B cell (primary cell): ENCODE results near the gene STXBP4. TPM values are rescaled to one million over a fixed set of nuclear protein-coding genes. Genes with fewer than 3 reads are reported as not detected.

ENCODE experiments used
- ATAC-seq: fragments of 200-7000 bp; cut with Tn5 transposase; one replicate; pipeline ENCODE4 v1.10.0; 2021; ENCODE audit warnings: low read depth, mild to moderate bottlenecking, moderate number of reproducible peaks, moderate library complexity
- CTCF ChIA-PET: fragments of 350-600 bp; sonication (Branson Sonifier 250); formaldehyde crosslinking; loops from one replicate; lab custom pipeline; 2021; ENCODE audit warnings: antibody characterized with exemption, inconsistent platforms; lab: Charles Lee
- POLR2A ChIA-PET: fragments of 350-600 bp; sonication (Branson Sonifier 250); formaldehyde crosslinking; loops from one replicate; lab custom pipeline; 2021; ENCODE audit warnings: antibody characterized with exemption; lab: Charles Lee
- DNase-seq: peaks from one replicate; pipeline ENCODE4 v3.0.0; 2013
- H2AFZ ChIP-seq: 2 replicates; pipeline ENCODE4 v1.6.1; 2012; ENCODE audit warnings: mild to moderate bottlenecking, low read depth, low read length; ENCODE audit not compliant: insufficient read depth, poor library complexity, severe bottlenecking
- H3K27ac ChIP-seq, 2 donors: 1 replicate in 1 of 2; 2 replicates in 1 of 2; pipeline ENCODE4 v1.5.1; 2012 to 2013; ENCODE audit warnings: low read length in 2 of 2, mild to moderate bottlenecking in 2 of 2, moderate library complexity in 1 of 2
- H3K27me3 ChIP-seq, 4 experiments: fragments of 200-600 bp in 1 of 4; sonication (generic) in 1 of 4; replicated peaks in 1 of 4; 1 replicate in 2 of 4; 2 replicates in 2 of 4; pipeline versions ENCODE4 v1.6.1 to v1.7.0; 2013 to 2016; ENCODE audit warnings: low read length in 3 of 4, mild to moderate bottlenecking in 2 of 4, mixed read lengths in 1 of 4, moderate library complexity in 1 of 4; ENCODE audit not compliant: insufficient read depth in 4 of 4, control insufficient read depth in 3 of 4; ENCODE audit errors: control extremely low read depth in 1 of 4
- H3K36me3 ChIP-seq, 2 experiments: replicated peaks in 1 of 2; 1 replicate in 1 of 2; 2 replicates in 1 of 2; pipeline versions ENCODE4 v1.6.1 to v1.7.1; 2013; ENCODE audit warnings: low read length in 1 of 2; ENCODE audit not compliant: insufficient read depth in 2 of 2, control insufficient read depth in 1 of 2; ENCODE audit errors: control extremely low read depth in 1 of 2, extremely low read depth in 1 of 2
- H3K4me1 ChIP-seq, 2 donors: fragments of 200-600 bp in 1 of 2; sonication (generic) in 1 of 2; 1 replicate in 1 of 2; 2 replicates in 1 of 2; pipeline versions ENCODE4 v1.5.1 to v1.6.1; 2013 to 2017; ENCODE audit warnings: low read length in 2 of 2; ENCODE audit not compliant: control insufficient read depth in 2 of 2, insufficient read depth in 2 of 2
- H3K4me2 ChIP-seq: replicated peaks from 2 replicates; pipeline ENCODE3; 2012; ENCODE audit warnings: mild to moderate bottlenecking, low read depth, low read length; ENCODE audit not compliant: poor library complexity, severe bottlenecking
- H3K4me3 ChIP-seq, 5 experiments: fragments of 200-600 bp in 1 of 5; sonication (generic) in 1 of 5; 1 replicate in 3 of 5; 2 replicates in 2 of 5; pipeline versions ENCODE4 v1.5.1 to v1.7.0; 2011 to 2016; ENCODE audit warnings: low read length in 4 of 5, mild to moderate bottlenecking in 4 of 5, low read depth in 2 of 5, control low read depth in 1 of 5, moderate library complexity in 1 of 5; ENCODE audit not compliant: insufficient read depth in 1 of 5; ENCODE audit errors: control extremely low read depth in 1 of 5, extremely low read depth in 1 of 5
- H3K79me2 ChIP-seq: fragments of 200-600 bp; sonication (generic); one replicate; pipeline ENCODE4 v1.6.0; 2016; ENCODE audit warnings: low read length; ENCODE audit not compliant: control insufficient read depth, insufficient read depth
- H3K9ac ChIP-seq: fragments of 200-600 bp; sonication (generic); 2 replicates; pipeline ENCODE4 v1.6.1; 2017; ENCODE audit warnings: mild to moderate bottlenecking, low read length, moderate library complexity
- H3K9me3 ChIP-seq, 3 donors: one replicate each; pipeline versions ENCODE4 v1.6.1 to v1.7.1; 2013; ENCODE audit warnings: low read length in 2 of 3; ENCODE audit not compliant: control insufficient read depth in 2 of 3, insufficient read depth in 1 of 3; ENCODE audit errors: control extremely low read depth in 1 of 3
- H4K20me1 ChIP-seq: 2 replicates; pipeline ENCODE4 v1.6.0; 2012; ENCODE audit warnings: mild to moderate bottlenecking, low read length; ENCODE audit not compliant: insufficient read depth, control insufficient read depth, poor library complexity, severe bottlenecking
- H3K27ac Mint-ChIP-seq: one replicate; pipeline ENCODE4 v1.8.0; 2021; ENCODE audit warnings: mixed read lengths
- H3K27me3 Mint-ChIP-seq: one replicate; pipeline ENCODE4 v1.8.0; 2021; ENCODE audit warnings: mixed read lengths
- H3K4me1 Mint-ChIP-seq: one replicate; pipeline ENCODE4 v1.8.0; 2021; ENCODE audit warnings: mixed read lengths
- H3K4me3 Mint-ChIP-seq: one replicate; pipeline ENCODE4 v1.8.0; 2021; ENCODE audit warnings: mixed read lengths
- H3K9me3 Mint-ChIP-seq: one replicate; pipeline ENCODE4 v1.8.0; 2022; ENCODE audit warnings: mixed read lengths; ENCODE audit not compliant: insufficient read depth
- EZH2 ChIP-seq: IDR thresholded peaks from 2 replicates; pipeline ENCODE4 v1.6.1; 2012; ENCODE audit warnings: borderline replicate concordance, low read depth, mild to moderate bottlenecking, moderate library complexity, low read length; ENCODE audit not compliant: insufficient read depth, poor library complexity, severe bottlenecking
- WGBS: methylation state at CpG from one replicate; pipeline ENCODE4 v1.1.5; 2013; ENCODE audit warnings: missing lambda C conversion rate; ENCODE audit not compliant: insufficient coverage; 5-methylcytosine and 5-hydroxymethylcytosine counted together
- intact Hi-C: fragments of 100-400 bp; cut with micrococcal nuclease; formaldehyde crosslinking; loops from one replicate; pipeline ENCODE4 v1.10.0; 2022
- polyA plus RNA-seq: library from polyadenylated mRNA; depleted of rRNA; stranded (reverse); fragments of >200 nt; gene quantifications from 2 replicates; pipeline ENCODE4 v1.2.3, GENCODE V29; 2012
- total RNA-seq, 2 donors: library from RNA; stranded (reverse); fragments of 120-200 nt in 1 of 2; gene quantifications; 1 replicate in 1 of 2; 2 replicates in 1 of 2; pipeline versions ENCODE4 v1.2.3 to v1.2.4, GENCODE V29; 2013 to 2022
- TF ChIP-seq, protein P1 (sequence below): fragments of 200-600 bp; IDR thresholded peaks from one replicate; pipeline ENCODE4 v1.8.0; 2022; ENCODE audit warnings: antibody characterized with exemption, mild to moderate bottlenecking

STXBP4 gene
- total and polyA plus RNA-seq, 2 donors (not counting 1 experiment from before 2014, with no cell fraction given): 1.2 to 11.4 TPM

DNA sequence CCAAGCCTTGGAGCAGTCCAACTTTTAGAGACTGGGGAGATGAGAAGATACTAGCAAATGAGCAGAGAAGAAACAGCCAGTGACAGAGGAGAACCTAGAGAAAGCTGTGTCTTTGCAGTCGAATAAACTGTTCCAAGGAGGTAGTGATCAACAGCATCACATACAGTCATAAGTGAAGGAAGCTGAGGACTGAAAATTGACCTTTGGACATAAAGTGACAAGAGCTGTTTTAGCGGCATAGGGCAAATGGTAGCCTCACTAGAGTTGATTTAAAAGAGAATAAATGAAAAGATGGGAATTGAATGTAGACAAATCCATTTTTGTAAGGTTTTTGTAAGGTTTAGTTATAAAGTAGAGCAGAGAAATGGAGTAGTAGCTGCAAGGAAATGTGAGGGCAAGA is 165.0 kb downstream of the STXBP4 start:
- no peaks in the 10 kb centered on the region for H3K4me1 ChIP-seq
- H4K20me1 ChIP-seq: no peaks in the 10 kb centered on the region
- WGBS: 100% methylated on average over 1 of the region's 2 CpGs
- Mint-ChIP-seq H3K9me3 (no peaks in the 10 kb centered on the region), H3K27ac (no peak overlapping the region), H3K27me3 (no peaks in the 10 kb centered on the region), H3K4me3 (no peak overlapping the region), H3K4me1 (no peaks in the 10 kb centered on the region)
- no peak overlapping the region for H3K4me2 ChIP-seq
- H3K4me3 ChIP-seq: no peak overlapping the region
- CTCF ChIA-PET: interaction anchor here (0.9 kb wide), 1 partner anchor 140 kb away, joined by 3 read pairs; no protein-coding TSS in a partner anchor
- ATAC-seq (no peak), DNase-seq (no peak)
- no peaks in the 10 kb centered on the region for H3K9me3 ChIP-seq
- no peaks in the 10 kb centered on the region for H3K79me2 ChIP-seq
- no peak overlapping the region for H3K27ac ChIP-seq
- POLR2A ChIA-PET: no interaction called here
- intact Hi-C loops: no loop called here
- TF ChIP-seq EZH2: no peak
- TF ChIP-seq, protein P1, sequence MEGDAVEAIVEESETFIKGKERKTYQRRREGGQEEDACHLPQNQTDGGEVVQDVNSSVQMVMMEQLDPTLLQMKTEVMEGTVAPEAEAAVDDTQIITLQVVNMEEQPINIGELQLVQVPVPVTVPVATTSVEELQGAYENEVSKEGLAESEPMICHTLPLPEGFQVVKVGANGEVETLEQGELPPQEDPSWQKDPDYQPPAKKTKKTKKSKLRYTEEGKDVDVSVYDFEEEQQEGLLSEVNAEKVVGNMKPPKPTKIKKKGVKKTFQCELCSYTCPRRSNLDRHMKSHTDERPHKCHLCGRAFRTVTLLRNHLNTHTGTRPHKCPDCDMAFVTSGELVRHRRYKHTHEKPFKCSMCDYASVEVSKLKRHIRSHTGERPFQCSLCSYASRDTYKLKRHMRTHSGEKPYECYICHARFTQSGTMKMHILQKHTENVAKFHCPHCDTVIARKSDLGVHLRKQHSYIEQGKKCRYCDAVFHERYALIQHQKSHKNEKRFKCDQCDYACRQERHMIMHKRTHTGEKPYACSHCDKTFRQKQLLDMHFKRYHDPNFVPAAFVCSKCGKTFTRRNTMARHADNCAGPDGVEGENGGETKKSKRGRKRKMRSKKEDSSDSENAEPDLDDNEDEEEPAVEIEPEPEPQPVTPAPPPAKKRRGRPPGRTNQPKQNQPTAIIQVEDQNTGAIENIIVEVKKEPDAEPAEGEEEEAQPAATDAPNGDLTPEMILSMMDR: no peak
- H3K27me3 ChIP-seq: no peaks in the 10 kb centered on the region
- H3K9ac ChIP-seq: no peak overlapping the region
- no peak overlapping the region for H2AFZ ChIP-seq
- no peaks in the 10 kb centered on the region for H3K36me3 ChIP-seq

DNA sequence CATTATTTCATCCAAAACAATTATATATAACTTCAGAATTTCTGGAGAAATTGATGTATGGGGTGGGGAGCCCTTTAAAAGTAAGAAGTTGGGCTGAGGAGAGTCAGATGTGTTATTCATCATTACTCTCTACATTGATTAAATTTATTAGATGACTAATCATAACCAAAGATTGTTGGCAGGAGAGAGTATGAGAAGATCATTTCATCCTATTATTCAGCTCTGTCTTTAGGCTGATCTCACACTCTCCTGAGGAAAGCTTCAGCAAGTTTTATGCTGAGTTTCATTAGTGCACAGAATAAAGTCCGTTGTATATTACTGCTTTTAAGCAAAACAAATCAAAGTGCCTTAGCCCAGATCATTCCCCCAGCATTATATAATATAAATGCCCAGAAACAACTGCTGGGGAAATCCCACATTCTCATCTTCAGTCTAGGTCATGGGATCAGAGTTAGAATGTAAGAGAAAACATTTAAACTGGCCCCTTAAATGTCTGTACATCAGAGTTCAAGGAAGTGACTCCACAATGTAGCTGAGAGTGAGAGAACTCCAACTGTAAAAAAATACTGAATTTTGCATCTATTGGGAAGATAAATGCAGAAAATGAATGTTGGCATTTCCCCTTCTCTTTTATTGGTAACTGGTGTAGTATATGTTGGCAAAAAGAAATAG is 166.1 kb downstream of the STXBP4 start:
- Histone ChIP-seq H3K4me2 (no peak overlapping the region), H2AFZ (no peak overlapping the region), H3K4me1 (no peaks in the 10 kb centered on the region), H3K9me3 (no peaks in the 10 kb centered on the region), H3K27me3 (no peaks in the 10 kb centered on the region), H3K27ac (no peak overlapping the region), H3K9ac (no peak overlapping the region), H4K20me1 (no peaks in the 10 kb centered on the region), H3K4me3 (no peak overlapping the region), H3K79me2 (no peaks in the 10 kb centered on the region), H3K36me3 (no peaks in the 10 kb centered on the region)
- TF ChIP-seq EZH2: no peak
- TF ChIP-seq, protein P1: no peak
- no CpG with 5 or more reads among the region's 1 CpG for WGBS
- Mint-ChIP-seq H3K27me3 (no peaks in the 10 kb centered on the region), H3K4me3 (no peak overlapping the region), H3K9me3 (no peaks in the 10 kb centered on the region), H3K4me1 (no peaks in the 10 kb centered on the region), H3K27ac (no peak overlapping the region)
- ChIA-PET POLR2A (no interaction called here), CTCF (interaction anchor here (0.9 kb wide), 1 partner anchor 141 kb away, joined by 3 read pairs; no protein-coding TSS in a partner anchor)
- ATAC-seq: no peak
- intact Hi-C loops: no loop called here
- DNase-seq: no peak
